CD1c-positive myeloid dendritic cell (primary cell): ENCODE results near the gene RANBP9.

Experiments
- DNase-seq: peaks from one replicate; pipeline ENCODE4 v3.0.0-alpha.2; 2016; ENCODE audit errors: extremely low spot score

RANBP9 gene

GRCh38 chr6:13711733-13712598 is at the start of gene RANBP9:
TSS of gene RANBP9 (minus strand) at chr6:13711835. CDS start at chr6:13711505, 330 bp downstream.
- DNase-seq: peak; percentile 88

DNA sequence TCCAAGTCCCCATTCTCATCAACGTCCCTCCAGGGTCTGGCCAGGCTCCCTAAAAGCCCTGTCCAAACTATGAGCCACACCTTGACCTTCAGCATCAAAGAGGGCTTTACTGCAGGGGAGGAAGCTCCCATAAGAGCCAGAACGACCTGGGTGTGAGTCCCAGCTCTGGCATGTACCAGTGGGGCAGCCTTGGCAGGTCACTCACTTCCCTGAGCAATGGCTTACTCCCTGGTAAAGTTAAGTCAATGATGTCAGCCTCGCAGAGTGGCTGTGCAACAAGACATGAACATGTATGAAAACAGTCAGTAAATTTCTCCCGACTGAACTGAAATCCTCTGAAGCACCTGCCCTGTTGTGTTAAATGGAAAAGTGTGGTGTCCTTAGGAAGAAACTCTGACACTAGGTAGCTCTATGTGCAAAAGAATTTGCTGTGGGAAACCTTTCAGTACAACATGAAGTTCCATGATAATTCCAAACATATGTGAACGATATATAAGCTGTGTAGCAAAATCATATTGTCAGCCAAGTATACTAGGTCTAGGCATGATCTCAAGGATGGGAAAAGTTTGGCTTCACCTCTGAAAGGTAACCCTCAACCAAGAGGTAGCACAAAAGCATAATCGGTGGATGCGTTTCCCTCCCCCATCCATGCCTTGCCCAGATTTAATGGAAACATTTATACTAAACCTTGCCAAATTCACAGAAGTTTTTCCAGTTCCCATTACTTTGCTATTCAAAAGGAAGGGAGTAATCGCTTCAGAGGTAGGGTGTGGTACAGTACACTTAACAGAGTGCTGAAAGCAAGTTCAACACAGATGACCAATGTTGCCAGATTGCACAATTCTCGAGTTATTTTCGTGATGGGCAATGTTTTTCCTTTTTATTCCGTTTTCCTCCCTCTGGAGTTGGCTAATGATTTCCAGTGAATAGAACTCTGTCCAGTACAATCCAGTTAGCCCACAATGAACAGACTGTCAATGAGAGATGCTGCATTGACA is 49.0 kb upstream of the RANBP9 start:
- peak; percentile 43 for DNase-seq

DNA sequence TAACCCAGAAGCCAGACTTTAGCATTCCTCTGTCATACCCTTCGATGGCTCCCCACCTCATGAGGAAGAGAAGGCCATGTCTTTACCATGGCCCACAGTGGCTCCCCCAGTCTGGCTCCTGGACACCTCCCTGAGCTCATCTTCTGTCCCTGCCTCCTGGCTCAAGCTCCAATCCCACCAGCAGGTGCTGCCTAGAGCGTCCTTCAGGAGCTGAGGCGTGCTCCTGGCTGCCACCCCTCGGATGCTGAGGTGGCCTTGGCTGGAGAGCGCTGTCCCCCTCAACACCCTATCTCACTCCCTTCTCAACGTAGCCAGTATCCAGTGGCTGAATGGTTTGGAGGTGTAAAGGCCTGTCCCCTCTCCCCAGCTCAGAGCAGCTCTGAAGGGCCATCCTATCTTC is 47.4 kb upstream of the RANBP9 start:
- no peak for DNase-seq

GRCh38 chr6:13754644-13755043 is 43.0 kb upstream of the RANBP9 start:
- no peak for DNase-seq

DNA sequence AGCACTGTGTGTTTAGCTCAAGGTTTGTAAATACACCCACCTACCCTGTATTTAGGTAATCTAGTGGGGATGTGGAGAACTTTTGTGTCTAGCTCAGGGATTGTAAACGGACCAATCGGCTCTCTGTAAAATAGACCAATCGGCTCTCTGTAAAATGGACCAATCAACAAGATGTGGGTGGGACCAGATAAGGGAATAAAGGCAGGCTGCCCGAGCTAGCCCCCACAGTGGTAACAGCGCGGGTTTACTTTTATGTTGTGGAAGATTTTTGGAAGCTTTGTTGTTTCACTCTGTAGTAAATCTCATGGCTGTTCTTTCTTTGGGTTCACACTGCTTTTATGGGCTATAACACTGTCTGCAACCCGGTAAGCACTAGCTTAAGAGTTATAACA is 32.1 kb upstream of the RANBP9 start:
- no peak for DNase-seq

GRCh38 chr6:13742961-13743735 is 31.5 kb upstream of the RANBP9 start:
- no peak for DNase-seq

DNA sequence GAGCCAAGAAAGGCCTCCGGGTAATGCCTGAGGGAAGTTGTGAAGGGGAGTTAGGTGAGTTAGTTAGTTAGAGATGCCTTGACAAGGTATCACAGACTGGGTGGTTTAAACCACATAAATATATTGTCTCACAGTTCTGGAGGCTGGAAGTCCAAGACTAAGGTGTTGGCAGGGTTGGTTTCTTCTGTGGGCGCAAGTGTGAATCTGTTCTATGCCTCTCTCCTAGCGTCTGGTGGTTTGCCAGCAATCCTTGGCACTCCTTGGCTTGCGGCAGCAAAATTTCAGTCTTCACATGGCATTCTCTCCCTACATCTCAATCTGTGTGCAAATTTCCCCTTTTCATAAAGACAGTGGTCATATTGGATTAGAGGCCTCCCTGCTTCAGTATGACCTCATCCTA is 29.7 kb upstream of the RANBP9 start:
- no peak for DNase-seq

DNA sequence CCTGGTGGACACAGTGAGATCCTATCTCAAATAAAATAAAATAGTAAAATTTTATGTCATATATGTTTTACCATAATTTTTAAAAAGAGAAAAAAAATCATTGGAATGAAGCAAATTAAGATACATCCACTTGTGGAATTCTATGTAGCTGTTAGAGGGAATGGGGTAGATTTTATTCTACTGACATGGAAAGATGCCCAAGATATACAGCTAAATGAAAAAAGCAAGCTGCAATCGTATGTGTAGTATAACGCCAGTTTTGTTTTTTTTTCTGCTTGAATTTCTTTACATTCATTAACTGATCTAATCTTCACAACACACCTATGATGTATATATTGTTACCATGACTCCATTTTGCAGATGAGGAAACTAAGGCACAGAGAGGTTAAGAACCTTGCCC is 23.4 kb upstream of the RANBP9 start:
- no peak for DNase-seq

DNA sequence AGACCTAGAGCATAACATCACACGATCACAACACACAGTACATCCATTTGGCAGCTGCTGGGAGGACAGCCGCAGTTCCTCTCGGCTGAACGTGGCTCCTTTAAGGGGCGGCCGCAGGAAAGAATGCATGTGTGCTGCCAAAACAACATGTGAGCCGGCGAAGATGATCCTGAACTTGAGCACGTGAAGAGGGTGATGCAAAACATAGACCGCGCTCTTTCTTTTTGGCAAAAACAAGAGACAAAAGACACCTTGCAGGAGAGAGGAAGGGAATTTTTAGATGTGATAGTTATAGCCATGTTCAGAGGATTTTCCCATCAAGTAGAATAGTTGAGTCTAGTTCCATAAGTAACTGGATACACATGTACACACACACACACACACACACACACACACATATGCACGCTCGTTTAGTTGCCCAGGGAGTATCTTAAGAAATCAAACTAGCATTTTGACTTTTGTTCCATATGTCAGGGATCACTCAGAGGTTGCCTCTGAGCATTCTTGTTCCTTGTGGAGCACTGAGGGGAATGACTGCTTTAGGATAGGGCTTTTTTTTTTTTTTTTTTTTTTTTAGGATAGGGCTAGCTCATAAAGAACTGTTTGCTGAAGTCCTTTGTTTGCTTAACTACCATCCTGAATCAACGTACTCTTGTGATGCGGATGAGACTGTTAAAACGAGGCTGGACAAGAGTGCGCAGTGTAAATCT is 21.7 kb upstream of the RANBP9 start:
- no peak for DNase-seq

GRCh38 chr6:13730704-13731103 is 19.1 kb upstream of the RANBP9 start:
- no peak for DNase-seq

- no peak for DNase-seq
Measured at GRCh38 chr6:13729891-13730290, 18.3 kb upstream of the RANBP9 start.

DNA sequence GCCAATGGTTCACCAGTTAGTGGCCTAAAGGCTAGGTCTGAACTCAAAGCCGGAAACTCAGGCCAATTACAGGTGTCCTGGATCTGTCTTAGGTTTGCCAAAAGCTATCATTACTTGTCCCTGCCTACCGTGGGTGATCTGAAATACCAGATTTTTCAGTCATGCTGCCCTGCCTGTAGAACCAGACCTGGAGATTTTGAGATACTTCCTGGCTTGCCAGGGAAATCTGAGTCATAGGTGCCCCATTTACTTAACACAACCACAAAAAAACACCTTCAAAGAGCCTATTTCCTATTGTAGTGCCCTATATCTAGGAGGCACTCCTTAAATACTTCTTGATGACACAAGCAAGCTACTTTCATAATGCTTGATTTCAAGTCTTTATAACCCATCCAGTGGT is 13.9 kb upstream of the RANBP9 start:
- DNase-seq: no peak

GRCh38 chr6:13725052-13725451 is 13.4 kb upstream of the RANBP9 start:
- DNase-seq: no peak

GRCh38 chr6:13724182-13724581 is 12.5 kb upstream of the RANBP9 start:
- no peak for DNase-seq

DNA sequence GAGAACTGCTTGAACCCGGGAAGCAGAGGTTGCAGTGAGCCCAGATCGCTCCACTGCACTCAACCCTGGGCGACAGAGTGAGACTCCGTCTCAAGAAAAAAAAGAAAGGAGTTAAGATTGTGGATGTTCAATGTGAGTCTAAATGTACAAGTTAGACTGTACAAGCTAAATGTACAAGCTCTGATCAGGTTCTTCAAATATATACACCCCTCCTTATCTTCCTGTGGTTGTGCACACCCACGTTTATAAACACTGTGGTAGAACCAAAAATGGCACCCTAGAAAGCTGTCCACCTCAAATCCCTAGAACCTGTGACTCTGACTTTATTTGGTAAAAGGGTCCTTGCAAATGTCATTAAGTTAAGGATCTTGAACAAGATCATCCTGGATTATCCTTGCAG is 11.2 kb upstream of the RANBP9 start:
- no peak for DNase-seq

DNA sequence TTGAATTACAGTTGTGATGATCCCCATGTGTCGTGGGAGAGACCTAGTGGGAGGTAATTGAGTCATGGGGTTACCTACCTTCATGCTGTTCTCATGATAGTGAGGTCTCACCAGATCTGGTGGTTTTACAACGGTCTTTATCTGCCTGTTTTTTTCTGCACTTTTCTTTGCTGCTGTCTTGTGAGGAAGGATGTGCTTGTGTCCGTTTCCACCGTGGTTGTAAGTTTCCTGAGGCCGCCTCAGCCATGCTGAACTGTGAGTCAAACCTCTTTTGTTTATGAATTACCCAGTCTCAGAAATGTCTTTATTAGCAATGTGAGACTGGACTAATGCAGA is 6.5 kb upstream of the RANBP9 start:
- DNase-seq: no peak

DNA sequence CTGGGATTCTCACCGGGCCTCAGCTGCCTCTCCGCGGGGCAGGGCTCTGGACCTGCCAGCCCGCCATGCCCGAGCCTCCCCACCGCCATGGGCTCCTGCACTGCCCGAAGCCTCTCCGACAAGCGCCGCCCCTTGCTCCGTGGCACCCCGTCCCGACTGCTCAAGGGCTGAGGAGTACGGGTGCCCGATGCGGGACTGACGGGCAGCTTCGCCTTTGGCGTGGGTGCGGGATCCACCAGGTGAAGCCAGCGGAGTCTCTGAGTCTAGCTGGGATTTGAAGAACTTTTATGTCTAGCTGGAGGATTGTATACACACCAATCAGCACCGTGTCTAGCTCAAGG is 5.3 kb upstream of the RANBP9 start:
- no peak for DNase-seq

GRCh38 chr6:13716225-13716954 is 4.8 kb upstream of the RANBP9 start:
- no peak for DNase-seq

GRCh38 chr6:13715444-13715883 is 3.8 kb upstream of the RANBP9 start:
- DNase-seq: peak; percentile 18

DNA sequence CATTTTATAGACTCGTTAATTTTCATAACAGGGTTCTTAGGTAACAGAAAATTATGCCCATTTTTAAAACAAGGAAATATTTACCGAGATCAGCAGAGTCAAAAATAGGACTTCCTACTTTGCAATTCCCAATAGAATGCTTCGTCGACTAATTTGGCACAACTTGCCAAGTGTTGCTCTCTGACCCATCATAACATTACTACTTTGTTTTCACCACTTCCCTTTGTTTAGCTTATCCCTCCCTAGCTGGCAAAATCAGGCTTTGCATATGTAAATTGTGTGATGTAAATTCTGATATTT is 914 bp upstream of the RANBP9 start:
- peak; percentile 85 for DNase-seq

DNA sequence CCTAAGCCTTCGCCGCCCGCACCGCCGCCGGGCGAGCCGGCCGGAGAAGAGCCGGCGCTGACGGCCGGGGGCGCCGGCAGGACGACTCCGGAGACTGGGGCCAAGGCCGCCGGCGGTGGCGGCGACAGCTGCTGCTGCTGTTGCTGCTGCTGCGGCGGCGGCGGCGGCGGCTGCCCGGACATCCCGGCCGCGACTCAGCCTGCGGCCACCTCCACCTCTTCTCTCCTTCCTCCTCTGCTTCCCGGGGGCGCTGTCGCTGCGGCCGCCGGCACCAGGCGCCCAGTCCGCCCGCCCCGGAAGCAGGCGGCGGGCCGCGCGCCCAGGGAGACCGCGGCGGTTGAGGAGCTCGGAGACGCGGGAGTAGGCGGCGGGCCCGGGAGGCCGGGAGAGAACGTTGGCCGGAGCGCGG is 307 bp downstream of the RANBP9 start:
- DNase-seq: no peak
